Embryonic facial prominence (tissue), 1 donor: ENCODE measurements around the gene SOS1.
"Not testable (repeated sequence)": the region's sequence is repeated elsewhere in the genome, so short reads cannot be mapped to it uniquely, and the experiment has no call there.

ENCODE experiments used
- DNase-seq: peaks from one replicate; pipeline ENCODE4 v3.0.0-alpha.2; 2016; ENCODE audit errors: extremely low spot score

The SOS1 gene

DNA sequence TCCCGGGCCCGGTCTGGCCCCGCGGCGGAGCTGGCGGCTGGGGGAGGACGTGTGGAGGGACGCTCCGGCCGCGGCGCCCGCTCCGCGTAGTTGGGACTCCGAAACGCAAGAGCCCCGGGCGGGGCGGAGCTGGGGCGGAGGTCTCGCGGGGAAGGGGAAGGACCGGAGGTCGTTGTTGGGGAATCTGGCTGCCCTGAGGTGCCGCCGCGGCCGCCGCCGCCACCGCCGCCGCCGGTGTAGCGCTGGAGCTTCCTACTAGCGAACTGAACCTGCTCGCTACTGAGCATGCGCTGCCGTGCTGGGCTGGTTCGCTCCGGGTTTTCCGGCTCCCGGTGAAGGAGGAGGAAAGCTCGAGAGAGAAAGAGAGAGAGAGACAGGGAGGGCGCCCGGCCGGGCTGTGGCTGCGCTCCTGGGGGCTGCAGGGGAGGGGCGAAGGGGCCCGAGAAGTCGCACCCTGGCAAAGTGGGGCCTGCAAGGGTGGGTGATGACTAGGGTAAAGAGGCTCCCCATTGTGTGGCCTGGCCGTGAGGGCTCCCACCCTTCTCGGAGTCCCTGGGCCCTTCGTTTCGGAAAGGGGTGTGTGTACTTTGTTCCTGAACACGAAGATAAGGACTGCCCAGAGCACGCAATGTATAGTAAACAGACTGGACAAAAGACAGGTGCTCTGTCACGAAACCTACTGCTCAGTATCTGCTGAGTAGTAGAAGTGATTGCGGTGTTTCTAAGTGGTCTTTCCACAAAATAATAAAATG lies at the start of gene SOS1:
SOS1 (minus strand) TSS at position 281 of the 752 bp plus-strand sequence. CDS start 629 bp downstream, outside the sequence.
- DNase-seq, result peak; percentile 85

DNA sequence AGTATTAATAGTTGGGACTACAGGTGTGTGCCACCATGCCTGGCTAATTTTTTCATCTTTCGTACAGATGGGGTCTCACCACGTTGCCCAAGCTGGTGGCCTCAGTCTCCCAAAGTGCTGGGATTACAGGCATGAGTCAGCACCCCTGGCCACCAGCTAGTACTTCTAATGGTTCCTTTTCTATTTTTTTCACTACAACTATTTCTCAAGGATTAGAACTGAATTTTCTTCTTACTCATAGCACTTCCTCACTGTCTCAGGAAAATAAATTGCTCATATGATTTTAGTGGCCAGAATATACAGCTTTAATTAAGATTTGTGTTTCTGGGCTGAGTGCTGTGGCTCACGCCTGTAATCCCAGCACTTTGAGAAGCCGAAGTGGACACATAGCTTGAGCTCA lies 43.2 kb upstream of the SOS1 start:
- DNase-seq, result no peak

DNA sequence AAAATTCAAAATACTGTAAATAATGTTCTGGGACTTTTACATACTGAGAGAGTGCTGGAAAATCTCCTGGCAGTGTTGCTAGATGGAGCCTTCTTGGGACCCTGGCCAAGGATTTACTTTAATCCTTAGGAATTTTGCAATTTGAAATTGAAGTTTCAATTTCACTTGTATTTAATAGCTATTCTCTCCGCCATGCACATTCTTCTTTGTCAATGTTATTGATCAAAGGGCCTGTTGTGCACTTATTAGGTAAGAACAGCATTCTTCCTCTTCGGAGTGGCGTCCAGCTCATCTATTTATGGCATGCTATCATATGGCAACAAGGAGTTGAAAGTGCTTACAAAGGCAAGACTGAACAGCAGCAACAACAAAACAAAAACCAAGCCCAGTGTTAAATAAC lies 40.1 kb upstream of the SOS1 start:
- DNase-seq, result no peak

GRCh38 chr2:39159283-39159682 lies 38.4 kb upstream of the SOS1 start:
- no peak for DNase-seq

DNA sequence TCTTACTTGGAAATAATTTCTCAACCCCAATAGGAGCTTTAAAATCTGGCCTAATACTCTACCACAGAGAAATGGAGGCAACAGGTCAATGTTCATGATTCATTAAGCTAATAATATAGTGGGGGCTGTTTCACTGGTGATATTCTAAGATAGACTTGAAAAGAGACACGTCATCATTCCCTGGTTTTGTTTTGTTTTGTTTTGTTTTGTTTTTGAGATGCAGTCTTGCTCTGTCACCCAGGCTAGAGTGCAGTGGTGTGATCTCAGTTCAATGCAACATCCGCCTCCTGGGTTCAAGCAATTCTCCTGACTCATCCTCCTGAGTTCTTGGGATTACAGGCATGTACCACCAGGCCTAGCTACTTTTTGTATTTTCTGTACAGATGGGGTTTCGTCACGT lies 37.5 kb upstream of the SOS1 start:
- no peak for DNase-seq

- DNase-seq, result no peak
Observed at GRCh38 chr2:39156846-39157245, 36.0 kb upstream of the SOS1 start.

DNA sequence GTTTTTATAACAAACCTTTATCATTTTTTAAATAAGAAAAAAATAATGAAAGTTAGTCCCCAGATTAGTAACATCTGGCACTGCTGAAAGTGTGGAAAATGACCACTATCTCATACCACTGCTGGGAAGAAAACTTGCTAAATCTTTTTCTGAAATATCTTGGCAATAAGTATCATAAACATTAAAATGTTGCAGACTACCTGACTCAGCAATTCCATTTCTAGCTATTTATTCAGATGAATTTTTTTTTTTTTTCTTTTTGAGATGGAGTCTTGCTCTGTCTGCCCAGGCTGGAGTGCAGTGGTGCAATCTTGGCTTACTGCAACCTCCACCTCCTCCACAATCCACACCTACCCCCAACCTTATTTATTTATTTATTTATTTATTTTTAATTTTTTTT lies 35.3 kb upstream of the SOS1 start:
- no peak for DNase-seq

GRCh38 chr2:39155573-39155972 lies 34.7 kb upstream of the SOS1 start:
- DNase-seq, result not testable (repeated sequence)

GRCh38 chr2:39154944-39155343 lies 34.1 kb upstream of the SOS1 start:
- DNase-seq, result no peak

DNA sequence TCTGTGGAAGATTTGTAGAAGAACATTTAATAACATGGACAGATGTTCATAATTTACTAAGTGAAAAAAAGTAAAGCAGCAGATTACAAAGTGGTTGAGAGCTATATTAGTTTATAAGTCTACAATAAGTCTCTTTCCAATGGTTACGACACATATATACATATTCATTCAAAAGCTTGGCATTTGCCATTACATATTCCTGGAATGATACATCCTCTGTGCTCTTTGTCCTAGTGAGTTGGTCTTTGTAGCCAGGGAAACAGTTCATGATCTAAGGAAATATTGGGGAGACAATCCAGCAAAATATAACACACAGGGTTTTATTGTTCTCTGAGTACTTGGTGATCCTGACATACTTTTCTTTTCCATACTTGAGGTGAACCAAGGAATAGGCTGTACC lies 32.5 kb upstream of the SOS1 start:
- DNase-seq, result no peak

- DNase-seq, result no peak
Observed at GRCh38 chr2:39152504-39152903, 31.7 kb upstream of the SOS1 start.

- no peak for DNase-seq
Observed at GRCh38 chr2:39150890-39151497, 30.1 kb upstream of the SOS1 start.

- DNase-seq, result no peak
Observed at GRCh38 chr2:39150102-39150562, 29.3 kb upstream of the SOS1 start.

DNA sequence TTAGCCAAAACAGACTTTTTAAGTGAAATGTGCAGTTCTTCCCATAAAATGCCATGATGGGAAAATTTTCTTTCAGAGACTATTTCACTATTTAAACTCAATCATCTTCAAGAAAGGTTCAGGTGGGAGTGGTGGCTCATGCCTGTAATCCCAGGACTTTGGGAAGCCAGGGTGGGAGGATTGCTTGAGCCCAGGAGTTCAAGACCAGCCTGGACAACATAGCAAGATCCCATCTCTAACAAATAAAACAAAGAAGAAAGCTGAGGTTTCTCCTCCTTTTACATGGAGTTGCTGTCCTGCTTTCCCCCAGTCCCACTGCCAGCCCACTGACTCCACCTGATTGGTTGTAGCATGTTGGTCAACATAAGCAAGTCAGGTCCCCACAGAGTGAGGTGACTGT lies 25.8 kb upstream of the SOS1 start:
- DNase-seq, result no peak

DNA sequence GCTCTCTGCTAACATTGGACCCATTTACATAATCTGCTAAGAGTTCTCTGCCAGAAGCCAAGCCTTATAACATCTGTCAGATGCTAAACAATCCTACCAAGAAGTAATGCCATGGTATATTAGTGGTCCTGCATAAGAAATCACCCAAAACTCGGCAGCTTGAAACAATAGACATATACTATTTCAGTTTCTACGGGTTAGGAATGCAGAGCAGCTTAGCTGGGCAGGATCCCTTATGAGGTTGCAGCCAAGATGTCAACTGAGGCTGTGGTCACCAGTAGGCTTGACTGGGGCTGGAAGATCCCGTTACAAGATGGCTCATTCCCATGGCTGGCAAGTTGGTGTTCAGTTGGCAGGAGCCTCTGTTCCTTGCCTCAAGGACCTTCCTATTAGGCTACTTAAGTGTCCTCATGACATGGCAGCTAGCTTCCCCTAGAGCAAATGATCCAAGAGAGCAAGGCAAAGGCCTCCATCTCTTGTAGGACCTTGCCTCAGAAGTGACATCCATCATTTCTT lies 25.1 kb upstream of the SOS1 start:
- DNase-seq, result no peak

GRCh38 chr2:39144416-39144815 lies 23.6 kb upstream of the SOS1 start:
- no peak for DNase-seq

DNA sequence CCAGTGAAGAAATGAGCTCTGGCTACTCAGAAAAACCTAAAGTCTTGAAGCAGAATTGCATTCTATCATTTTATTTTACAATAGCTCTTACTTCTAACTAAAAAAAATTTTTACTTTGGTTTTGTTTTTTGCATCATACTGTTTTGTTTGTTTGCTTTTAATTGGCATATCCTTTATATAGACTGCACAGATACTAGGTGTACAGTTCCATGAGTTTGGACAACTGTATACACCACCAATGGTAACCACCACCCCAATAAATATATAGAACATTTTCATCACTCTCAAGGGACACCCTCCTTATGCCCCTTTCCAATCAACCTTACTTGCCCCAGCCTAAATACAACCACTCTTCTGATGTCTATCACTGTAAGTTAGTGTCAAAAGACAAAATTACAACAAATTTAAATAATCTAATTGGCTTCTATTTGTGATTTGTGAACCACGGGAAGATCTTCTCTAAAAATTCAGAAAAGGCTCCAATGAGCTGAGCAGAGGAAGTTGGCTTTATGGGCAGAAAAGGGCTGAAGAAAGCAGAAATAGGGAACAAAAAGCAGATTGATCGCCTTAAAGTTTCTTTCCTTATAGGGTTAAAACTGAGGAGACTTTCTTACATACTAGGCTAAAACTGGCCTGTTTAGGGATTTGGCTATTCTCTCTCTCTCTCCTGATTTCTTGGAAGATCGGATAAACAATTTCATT lies 22.2 kb upstream of the SOS1 start:
- DNase-seq, result no peak

DNA sequence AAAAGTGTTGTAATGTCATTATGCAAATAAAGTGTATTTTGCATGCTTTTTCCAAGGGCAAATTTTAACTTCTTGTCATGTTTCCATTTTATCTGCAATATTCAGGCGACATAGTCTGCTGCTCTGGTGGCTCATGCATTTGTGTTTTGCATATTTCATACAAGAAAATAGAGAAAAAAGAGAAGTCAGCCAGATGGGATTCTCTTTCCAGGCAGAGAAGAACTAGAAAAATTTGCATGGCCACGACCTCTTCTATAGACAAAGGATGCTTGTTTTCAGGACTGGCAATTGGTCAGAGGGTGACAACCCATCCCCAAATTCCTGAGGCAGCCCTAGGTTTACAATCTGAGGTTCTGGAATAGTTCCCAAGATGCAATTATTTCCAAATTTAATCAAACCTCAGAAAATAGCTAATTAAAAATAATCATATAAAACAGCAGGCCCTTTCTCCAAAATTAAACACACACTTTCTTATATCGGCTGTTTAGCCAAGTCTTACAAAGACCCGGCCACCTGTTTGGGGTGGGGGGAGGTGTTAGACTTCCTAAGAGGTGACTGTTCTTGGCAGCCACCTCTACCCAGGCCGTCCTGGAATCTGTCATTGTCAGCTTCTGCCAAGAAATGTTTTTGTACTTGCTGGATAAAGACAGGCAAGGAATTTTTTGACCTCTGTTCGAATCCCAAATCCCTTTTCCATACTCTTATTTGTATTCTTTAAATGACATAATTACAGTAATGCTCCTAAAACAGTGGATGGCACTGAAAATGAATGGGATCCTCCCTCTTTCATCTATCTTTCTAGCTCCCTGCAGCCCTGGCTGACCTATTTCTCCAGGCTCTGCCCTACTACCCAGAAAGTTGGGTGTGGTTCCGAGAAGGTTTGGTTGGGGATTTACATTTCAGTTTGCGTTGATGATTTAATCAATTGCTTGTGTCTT lies 20.8 kb upstream of the SOS1 start:
- DNase-seq, result no peak

DNA sequence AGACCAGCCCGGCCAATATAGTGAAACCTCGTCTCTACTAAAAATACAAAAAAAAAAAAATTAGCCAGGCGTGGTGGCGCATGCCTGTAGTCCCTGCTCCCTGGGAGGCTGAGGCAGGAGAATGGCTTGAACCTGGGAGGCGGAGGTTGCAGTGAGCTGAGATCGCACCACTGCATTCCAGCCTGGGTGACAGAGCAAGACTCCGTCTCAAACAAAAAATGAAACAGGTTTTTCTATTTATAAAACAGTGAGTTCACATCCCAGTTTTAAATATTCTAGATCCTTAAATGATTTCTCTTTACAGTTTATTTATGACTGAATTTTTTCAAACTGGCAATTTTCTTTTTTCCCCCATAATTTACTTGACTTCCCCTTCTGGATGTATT lies 20.1 kb upstream of the SOS1 start:
- DNase-seq, result not testable (repeated sequence)

DNA sequence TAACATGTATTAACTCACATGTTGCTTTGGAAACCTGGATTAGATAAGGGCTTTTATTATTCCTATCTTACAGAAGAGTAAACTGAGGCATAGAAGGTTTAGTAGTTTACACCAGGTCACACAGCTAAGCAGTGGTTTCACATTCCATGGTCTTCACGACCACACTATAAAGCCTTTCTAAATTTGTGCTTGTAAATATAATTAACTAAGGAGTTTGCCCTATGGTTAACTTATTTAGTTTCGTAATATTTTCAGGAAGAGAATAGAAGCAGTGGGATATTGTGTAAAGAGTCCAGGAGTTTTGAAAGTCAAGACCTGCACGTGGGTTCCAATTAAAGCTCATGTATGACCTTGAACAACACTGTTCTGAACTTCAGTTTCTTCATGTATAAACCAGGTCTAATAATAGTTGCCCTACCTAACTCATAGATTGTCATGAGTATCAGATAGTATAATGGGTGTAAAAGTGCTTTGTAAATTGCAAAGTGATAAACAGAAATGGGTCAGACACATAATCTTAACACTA lies 19.5 kb upstream of the SOS1 start:
- no peak for DNase-seq

DNA sequence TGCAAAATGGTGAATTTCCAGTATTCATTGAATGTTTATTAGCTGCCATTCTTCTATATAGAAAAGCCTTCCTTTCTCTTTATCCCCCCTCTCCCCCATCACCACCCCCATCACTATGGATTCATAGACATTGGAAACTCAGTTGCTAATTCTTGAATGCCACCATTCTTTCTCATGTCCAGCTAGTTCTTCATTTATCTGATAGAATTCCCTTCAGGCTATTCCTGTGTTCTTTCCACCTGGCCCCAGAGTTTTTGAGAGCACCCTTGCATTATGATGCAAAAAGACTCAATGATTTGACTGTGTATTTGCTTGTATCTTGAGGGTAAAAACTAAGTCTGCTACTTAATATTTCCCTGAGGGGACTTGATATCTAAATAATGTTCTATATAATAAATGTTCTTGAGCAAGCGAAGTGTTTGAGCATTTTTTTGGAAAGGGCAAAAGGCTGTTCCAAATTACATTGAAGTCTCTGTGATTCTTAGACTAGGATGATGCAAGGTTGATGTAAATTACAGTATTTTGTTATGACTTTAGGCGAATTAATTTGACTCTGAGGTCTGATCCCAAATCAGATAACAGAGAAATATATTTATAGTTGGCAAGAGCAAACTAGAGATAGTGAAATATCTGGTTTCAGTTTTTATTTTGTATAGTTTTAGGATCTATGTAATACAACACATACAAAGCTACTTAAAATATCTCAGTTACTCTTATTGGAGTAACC lies 18.8 kb upstream of the SOS1 start:
- no peak for DNase-seq
